NCI-H2171 treated with DMSO at 0.1 percent for 48 hours (cell line): ENCODE data around the gene ECE1.
"Not testable (repeated sequence)": the region's sequence is repeated elsewhere in the genome, so short reads cannot be mapped to it uniquely, and the experiment has no call there.

Experiments used
- DNase-seq: peaks from one replicate; lab custom pipeline; 2025; lab: John Stamatoyannopoulos, UW

The ECE1 gene

GRCh38 chr1:21292984-21293536 is 2.8 kb upstream of the ECE1 start:
- peak; percentile 14 for DNase-seq

GRCh38 chr1:21292503-21292983 is 2.3 kb upstream of the ECE1 start:
- DNase-seq = no peak

- DNase-seq = no peak
Measured at GRCh38 chr1:21291964-21292363, 1.7 kb upstream of the ECE1 start.

- no peak for DNase-seq
Measured at GRCh38 chr1:21291184-21291583, 921 bp upstream of the ECE1 start.

- no peak for DNase-seq
Measured at GRCh38 chr1:21290546-21290944, 282 bp upstream of the ECE1 start.

GRCh38 chr1:21289127-21289526 is 1.1 kb downstream of the ECE1 start:
- no peak for DNase-seq

GRCh38 chr1:21287905-21288514 is 2.3 kb downstream of the ECE1 start:
- no peak for DNase-seq

GRCh38 chr1:21285386-21285785 is 4.9 kb downstream of the ECE1 start:
- DNase-seq = not testable (repeated sequence)

GRCh38 chr1:21285055-21285372 is 5.2 kb downstream of the ECE1 start:
- no peak for DNase-seq

- DNase-seq = no peak
Measured at GRCh38 chr1:21284206-21285054, 5.8 kb downstream of the ECE1 start.

- no peak for DNase-seq
Measured at GRCh38 chr1:21283524-21283923, 6.7 kb downstream of the ECE1 start.

GRCh38 chr1:21282020-21282419 is 8.2 kb downstream of the ECE1 start:
- not testable (repeated sequence) for DNase-seq

- DNase-seq = no peak
Measured at GRCh38 chr1:21280482-21280881, 9.8 kb downstream of the ECE1 start.

GRCh38 chr1:21280011-21280471 is 10.2 kb downstream of the ECE1 start:
- no peak for DNase-seq

- DNase-seq = no peak
Measured at GRCh38 chr1:21278860-21279845, 11.1 kb downstream of the ECE1 start.

- no peak for DNase-seq
Measured at GRCh38 chr1:21278208-21278859, 11.9 kb downstream of the ECE1 start.

- no peak for DNase-seq
Measured at GRCh38 chr1:21277180-21277579, 13.1 kb downstream of the ECE1 start.

- DNase-seq = no peak
Measured at GRCh38 chr1:21272540-21272939, 17.7 kb downstream of the ECE1 start.

GRCh38 chr1:21271550-21271949 is 18.7 kb downstream of the ECE1 start:
- DNase-seq = no peak

- no peak for DNase-seq
Measured at GRCh38 chr1:21270086-21270689, 20.1 kb downstream of the ECE1 start.
